B cell (primary cell): ENCODE measurements around the gene ARL3. TPM values are rescaled to one million over a fixed set of nuclear protein-coding genes. Genes with fewer than 3 reads are reported as not detected.
A peak's percentile ranks its signal among the peaks of the same experiment; 100 is the strongest.

Experiments used
- ATAC-seq: fragments of 200-7000 bp; cut with Tn5 transposase; one replicate; pipeline ENCODE4 v1.10.0; 2021; ENCODE audit warnings: low read depth, mild to moderate bottlenecking, moderate number of reproducible peaks, moderate library complexity
- CTCF ChIA-PET: fragments of 350-600 bp; sonication (Branson Sonifier 250); formaldehyde crosslinking; loops from one replicate; lab custom pipeline; 2021; ENCODE audit warnings: antibody characterized with exemption, inconsistent platforms; lab: Charles Lee
- POLR2A ChIA-PET: fragments of 350-600 bp; sonication (Branson Sonifier 250); formaldehyde crosslinking; loops from one replicate; lab custom pipeline; 2021; ENCODE audit warnings: antibody characterized with exemption; lab: Charles Lee
- DNase-seq: peaks from one replicate; pipeline ENCODE4 v3.0.0; 2013
- H2AFZ ChIP-seq: 2 replicates; pipeline ENCODE4 v1.6.1; 2012; ENCODE audit warnings: mild to moderate bottlenecking, low read depth, low read length; ENCODE audit not compliant: insufficient read depth, poor library complexity, severe bottlenecking
- H3K27ac ChIP-seq, 2 donors: 1 replicate in 1 of 2; 2 replicates in 1 of 2; pipeline ENCODE4 v1.5.1; 2012 to 2013; ENCODE audit warnings: low read length in 2 of 2, mild to moderate bottlenecking in 2 of 2, moderate library complexity in 1 of 2
- H3K27me3 ChIP-seq, 4 experiments: fragments of 200-600 bp in 1 of 4; sonication (generic) in 1 of 4; replicated peaks in 1 of 4; 1 replicate in 2 of 4; 2 replicates in 2 of 4; pipeline versions ENCODE4 v1.6.1 to v1.7.0; 2013 to 2016; ENCODE audit warnings: low read length in 3 of 4, mild to moderate bottlenecking in 2 of 4, mixed read lengths in 1 of 4, moderate library complexity in 1 of 4; ENCODE audit not compliant: insufficient read depth in 4 of 4, control insufficient read depth in 3 of 4; ENCODE audit errors: control extremely low read depth in 1 of 4
- H3K36me3 ChIP-seq, 2 experiments: replicated peaks in 1 of 2; 1 replicate in 1 of 2; 2 replicates in 1 of 2; pipeline versions ENCODE4 v1.6.1 to v1.7.1; 2013; ENCODE audit warnings: low read length in 1 of 2; ENCODE audit not compliant: insufficient read depth in 2 of 2, control insufficient read depth in 1 of 2; ENCODE audit errors: control extremely low read depth in 1 of 2, extremely low read depth in 1 of 2
- H3K4me1 ChIP-seq, 2 donors: fragments of 200-600 bp in 1 of 2; sonication (generic) in 1 of 2; 1 replicate in 1 of 2; 2 replicates in 1 of 2; pipeline versions ENCODE4 v1.5.1 to v1.6.1; 2013 to 2017; ENCODE audit warnings: low read length in 2 of 2; ENCODE audit not compliant: control insufficient read depth in 2 of 2, insufficient read depth in 2 of 2
- H3K4me2 ChIP-seq: replicated peaks from 2 replicates; pipeline ENCODE3; 2012; ENCODE audit warnings: mild to moderate bottlenecking, low read depth, low read length; ENCODE audit not compliant: poor library complexity, severe bottlenecking
- H3K4me3 ChIP-seq, 5 experiments: fragments of 200-600 bp in 1 of 5; sonication (generic) in 1 of 5; 1 replicate in 3 of 5; 2 replicates in 2 of 5; pipeline versions ENCODE4 v1.5.1 to v1.7.0; 2011 to 2016; ENCODE audit warnings: low read length in 4 of 5, mild to moderate bottlenecking in 4 of 5, low read depth in 2 of 5, control low read depth in 1 of 5, moderate library complexity in 1 of 5; ENCODE audit not compliant: insufficient read depth in 1 of 5; ENCODE audit errors: control extremely low read depth in 1 of 5, extremely low read depth in 1 of 5
- H3K79me2 ChIP-seq: fragments of 200-600 bp; sonication (generic); one replicate; pipeline ENCODE4 v1.6.0; 2016; ENCODE audit warnings: low read length; ENCODE audit not compliant: control insufficient read depth, insufficient read depth
- H3K9ac ChIP-seq: fragments of 200-600 bp; sonication (generic); 2 replicates; pipeline ENCODE4 v1.6.1; 2017; ENCODE audit warnings: mild to moderate bottlenecking, low read length, moderate library complexity
- H3K9me3 ChIP-seq, 3 donors: one replicate each; pipeline versions ENCODE4 v1.6.1 to v1.7.1; 2013; ENCODE audit warnings: low read length in 2 of 3; ENCODE audit not compliant: control insufficient read depth in 2 of 3, insufficient read depth in 1 of 3; ENCODE audit errors: control extremely low read depth in 1 of 3
- H4K20me1 ChIP-seq: 2 replicates; pipeline ENCODE4 v1.6.0; 2012; ENCODE audit warnings: mild to moderate bottlenecking, low read length; ENCODE audit not compliant: insufficient read depth, control insufficient read depth, poor library complexity, severe bottlenecking
- H3K27ac Mint-ChIP-seq: one replicate; pipeline ENCODE4 v1.8.0; 2021; ENCODE audit warnings: mixed read lengths
- H3K27me3 Mint-ChIP-seq: one replicate; pipeline ENCODE4 v1.8.0; 2021; ENCODE audit warnings: mixed read lengths
- H3K4me1 Mint-ChIP-seq: one replicate; pipeline ENCODE4 v1.8.0; 2021; ENCODE audit warnings: mixed read lengths
- H3K4me3 Mint-ChIP-seq: one replicate; pipeline ENCODE4 v1.8.0; 2021; ENCODE audit warnings: mixed read lengths
- H3K9me3 Mint-ChIP-seq: one replicate; pipeline ENCODE4 v1.8.0; 2022; ENCODE audit warnings: mixed read lengths; ENCODE audit not compliant: insufficient read depth
- EZH2 ChIP-seq: IDR thresholded peaks from 2 replicates; pipeline ENCODE4 v1.6.1; 2012; ENCODE audit warnings: borderline replicate concordance, low read depth, mild to moderate bottlenecking, moderate library complexity, low read length; ENCODE audit not compliant: insufficient read depth, poor library complexity, severe bottlenecking
- WGBS: methylation state at CpG from one replicate; pipeline ENCODE4 v1.1.5; 2013; ENCODE audit warnings: missing lambda C conversion rate; ENCODE audit not compliant: insufficient coverage; 5-methylcytosine and 5-hydroxymethylcytosine counted together
- intact Hi-C: fragments of 100-400 bp; cut with micrococcal nuclease; formaldehyde crosslinking; loops from one replicate; pipeline ENCODE4 v1.10.0; 2022
- polyA plus RNA-seq: library from polyadenylated mRNA; depleted of rRNA; stranded (reverse); fragments of >200 nt; gene quantifications from 2 replicates; pipeline ENCODE4 v1.2.3, GENCODE V29; 2012
- total RNA-seq, 2 donors: library from RNA; stranded (reverse); fragments of 120-200 nt in 1 of 2; gene quantifications; 1 replicate in 1 of 2; 2 replicates in 1 of 2; pipeline versions ENCODE4 v1.2.3 to v1.2.4, GENCODE V29; 2013 to 2022
- TF ChIP-seq, protein P1 (sequence below): fragments of 200-600 bp; IDR thresholded peaks from one replicate; pipeline ENCODE4 v1.8.0; 2022; ENCODE audit warnings: antibody characterized with exemption, mild to moderate bottlenecking

Gene ARL3
- total and polyA plus RNA-seq, 2 donors (not counting 1 experiment from before 2014, with no cell fraction given): 0.91 to 5.5 TPM

DNA sequence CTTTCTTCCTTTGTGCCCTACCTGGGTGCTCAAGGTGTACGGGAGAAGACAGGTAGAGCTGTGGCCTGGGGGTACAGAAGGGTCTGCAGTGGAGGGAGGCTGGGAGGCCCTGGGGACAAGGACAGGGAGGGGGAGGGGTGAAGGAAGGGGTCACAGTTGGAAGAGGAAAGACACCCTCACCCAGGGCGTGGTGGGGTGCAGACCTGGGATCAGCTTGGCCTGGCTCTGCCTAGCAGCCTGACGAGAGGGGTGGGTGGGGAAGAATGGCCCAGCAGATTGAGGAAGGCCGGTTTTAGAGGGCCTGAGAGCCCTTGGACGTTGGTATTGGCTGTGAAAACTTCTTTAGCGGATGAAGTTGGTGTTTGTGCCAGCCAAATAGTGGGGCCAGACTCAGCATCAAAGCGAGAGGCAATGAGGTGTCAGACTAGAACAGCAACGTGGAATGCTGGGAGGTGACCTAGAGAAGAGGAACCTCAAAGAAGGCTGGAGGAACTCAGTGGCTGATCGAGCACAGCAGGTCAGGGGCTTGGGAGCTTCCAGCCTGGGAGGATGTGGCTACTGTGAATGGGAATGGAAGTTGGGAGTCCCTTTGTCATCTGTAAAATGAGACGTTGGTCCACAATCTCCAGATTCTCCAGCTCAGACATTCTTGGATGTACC, 88.0 kb downstream of the ARL3 start:
- no peak for TF ChIP-seq EZH2
- TF ChIP-seq, protein P1, sequence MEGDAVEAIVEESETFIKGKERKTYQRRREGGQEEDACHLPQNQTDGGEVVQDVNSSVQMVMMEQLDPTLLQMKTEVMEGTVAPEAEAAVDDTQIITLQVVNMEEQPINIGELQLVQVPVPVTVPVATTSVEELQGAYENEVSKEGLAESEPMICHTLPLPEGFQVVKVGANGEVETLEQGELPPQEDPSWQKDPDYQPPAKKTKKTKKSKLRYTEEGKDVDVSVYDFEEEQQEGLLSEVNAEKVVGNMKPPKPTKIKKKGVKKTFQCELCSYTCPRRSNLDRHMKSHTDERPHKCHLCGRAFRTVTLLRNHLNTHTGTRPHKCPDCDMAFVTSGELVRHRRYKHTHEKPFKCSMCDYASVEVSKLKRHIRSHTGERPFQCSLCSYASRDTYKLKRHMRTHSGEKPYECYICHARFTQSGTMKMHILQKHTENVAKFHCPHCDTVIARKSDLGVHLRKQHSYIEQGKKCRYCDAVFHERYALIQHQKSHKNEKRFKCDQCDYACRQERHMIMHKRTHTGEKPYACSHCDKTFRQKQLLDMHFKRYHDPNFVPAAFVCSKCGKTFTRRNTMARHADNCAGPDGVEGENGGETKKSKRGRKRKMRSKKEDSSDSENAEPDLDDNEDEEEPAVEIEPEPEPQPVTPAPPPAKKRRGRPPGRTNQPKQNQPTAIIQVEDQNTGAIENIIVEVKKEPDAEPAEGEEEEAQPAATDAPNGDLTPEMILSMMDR: no peak
- POLR2A ChIA-PET: no interaction called here
- Mint-ChIP-seq H3K4me3 (no peak overlapping the region), H3K9me3 (no peaks in the 10 kb centered on the region), H3K4me1 (peaks cover 15% of the 10 kb centered on the region), H3K27ac (no peak overlapping the region), H3K27me3 (no peaks in the 10 kb centered on the region)
- Histone ChIP-seq H3K79me2 (no peaks in the 10 kb centered on the region), H3K4me3 (no peak overlapping the region), H2AFZ (no peak overlapping the region), H3K4me2 (no peak overlapping the region), H3K36me3 (peaks cover 0 to 9% of the 10 kb centered on the region in 2 experiments), H3K4me1 (peaks cover 0 to 4% of the 10 kb centered on the region in 2 donors), H3K27me3 (no peaks in the 10 kb centered on the region), H3K9me3 (no peaks in the 10 kb centered on the region), H4K20me1 (no peaks in the 10 kb centered on the region), H3K9ac (no peak overlapping the region), H3K27ac (no peak overlapping the region)
- ATAC-seq (no peak), DNase-seq (no peak)
- 80% methylated on average over 9 of the region's 10 CpGs for WGBS
- CTCF ChIA-PET: no interaction called here
- intact Hi-C loops: no loop called here

DNA sequence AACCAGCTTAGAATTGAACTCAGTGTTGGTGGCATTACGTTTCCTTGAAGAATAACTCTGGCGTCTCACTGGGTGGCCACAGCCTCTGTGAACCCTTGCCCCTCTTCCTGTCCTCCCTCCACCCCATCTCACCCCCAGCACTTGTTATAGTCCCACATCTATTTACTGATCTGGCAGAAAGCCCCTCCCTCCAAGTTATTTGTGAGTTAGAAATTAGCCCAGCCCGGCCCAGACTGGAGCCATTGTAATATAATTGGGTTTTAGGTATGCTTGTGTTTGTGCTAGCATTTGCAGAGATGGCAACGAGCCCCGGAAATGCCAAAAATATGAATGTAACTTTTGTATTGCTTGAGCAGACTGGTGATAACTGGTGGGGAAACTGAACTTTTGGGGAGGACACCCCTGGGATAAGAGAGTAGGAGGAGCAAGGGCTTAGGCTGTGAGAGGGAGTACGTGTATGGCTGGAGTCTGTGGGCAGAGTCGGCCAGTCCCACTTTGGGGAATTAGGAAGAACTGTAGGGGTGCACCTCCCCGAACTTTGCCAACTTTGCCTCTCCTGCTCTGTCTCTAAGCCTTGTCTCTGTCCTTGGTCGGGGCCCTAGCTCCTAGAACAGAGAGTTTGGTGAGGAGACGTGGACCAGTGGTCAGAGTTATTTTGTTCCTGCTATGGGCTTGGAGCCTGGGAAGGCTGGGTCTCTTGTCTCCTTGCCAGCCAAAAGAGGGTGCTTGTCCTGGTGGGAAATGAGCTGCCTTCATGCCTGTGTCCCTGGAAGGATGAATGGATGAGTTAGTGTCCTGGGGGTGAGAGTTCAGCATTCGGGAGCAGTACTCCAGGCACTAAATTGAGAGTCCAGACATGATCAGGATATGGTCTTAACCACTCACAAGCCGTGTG, 89.2 kb downstream of the ARL3 start:
- Histone ChIP-seq H4K20me1 (no peaks in the 10 kb centered on the region), H3K79me2 (no peaks in the 10 kb centered on the region), H3K9ac (no peak overlapping the region), H3K27me3 (no peaks in the 10 kb centered on the region), H2AFZ (no peak overlapping the region), H3K4me3 (no peak overlapping the region), H3K4me2 (no peak overlapping the region), H3K9me3 (no peaks in the 10 kb centered on the region), H3K27ac (no peak overlapping the region), H3K36me3 (peaks cover 0 to 9% of the 10 kb centered on the region in 2 experiments), H3K4me1 (peaks cover 0 to 4% of the 10 kb centered on the region in 2 donors)
- no peaks in the 10 kb centered on the region for H3K27me3 Mint-ChIP-seq
- TF ChIP-seq EZH2: no peak
- TF ChIP-seq, protein P1: no peak
- WGBS: 95% methylated on average over 11 of the region's 12 CpGs
- ATAC-seq (no peak), DNase-seq (no peak)
- peaks cover 15% of the 10 kb centered on the region for H3K4me1 Mint-ChIP-seq
- POLR2A ChIA-PET: no interaction called here
- peak overlapping the region; percentile 28 for H3K27ac Mint-ChIP-seq
- H3K9me3 Mint-ChIP-seq: no peaks in the 10 kb centered on the region
- CTCF ChIA-PET: no interaction called here
- H3K4me3 Mint-ChIP-seq: no peak overlapping the region
- intact Hi-C loops: no loop called here
